Sciatic nerve (tissue), 2 donors: ENCODE results near the gene SLC12A8. TPM values are rescaled to one million over a fixed set of nuclear protein-coding genes. Genes with fewer than 3 reads are reported as not detected.
A peak's percentile ranks its signal among the peaks of the same experiment; 100 is the strongest.

Source experiments
- ATAC-seq: fragments of 200-7000 bp; cut with Tn5 transposase; one replicate; pipeline ENCODE4 v1.9.1; 2020; ENCODE audit warnings: mild to moderate bottlenecking, moderate library complexity
- DNase-seq: peaks from one replicate; pipeline ENCODE4 v3.0.0-alpha.2; 2020; ENCODE audit warnings: low spot score
- intact Hi-C: fragments of 100-400 bp; cut with DNase I; formaldehyde crosslinking; loops from one replicate; pipeline ENCODE4 v1.14.2; 2022
- total RNA-seq: library from RNA; stranded (reverse); fragmentation: NEBNext Ultra II Directional; extraction: Animal tissue kit (Norgen Biotek cat#: 25700); gene quantifications from one replicate; pipeline ENCODE4 v1.2.1, GENCODE V29; 2021
- donor health status: DM: no; HTN: no; CAD: no.
- donor health status: DM: no; HTN: no; CAD: no.

SLC12A8 gene, protein sequence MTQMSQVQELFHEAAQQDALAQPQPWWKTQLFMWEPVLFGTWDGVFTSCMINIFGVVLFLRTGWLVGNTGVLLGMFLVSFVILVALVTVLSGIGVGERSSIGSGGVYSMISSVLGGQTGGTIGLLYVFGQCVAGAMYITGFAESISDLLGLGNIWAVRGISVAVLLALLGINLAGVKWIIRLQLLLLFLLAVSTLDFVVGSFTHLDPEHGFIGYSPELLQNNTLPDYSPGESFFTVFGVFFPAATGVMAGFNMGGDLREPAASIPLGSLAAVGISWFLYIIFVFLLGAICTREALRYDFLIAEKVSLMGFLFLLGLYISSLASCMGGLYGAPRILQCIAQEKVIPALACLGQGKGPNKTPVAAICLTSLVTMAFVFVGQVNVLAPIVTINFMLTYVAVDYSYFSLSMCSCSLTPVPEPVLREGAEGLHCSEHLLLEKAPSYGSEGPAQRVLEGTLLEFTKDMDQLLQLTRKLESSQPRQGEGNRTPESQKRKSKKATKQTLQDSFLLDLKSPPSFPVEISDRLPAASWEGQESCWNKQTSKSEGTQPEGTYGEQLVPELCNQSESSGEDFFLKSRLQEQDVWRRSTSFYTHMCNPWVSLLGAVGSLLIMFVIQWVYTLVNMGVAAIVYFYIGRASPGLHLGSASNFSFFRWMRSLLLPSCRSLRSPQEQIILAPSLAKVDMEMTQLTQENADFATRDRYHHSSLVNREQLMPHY
- total RNA-seq = 2.5 TPM

DNA sequence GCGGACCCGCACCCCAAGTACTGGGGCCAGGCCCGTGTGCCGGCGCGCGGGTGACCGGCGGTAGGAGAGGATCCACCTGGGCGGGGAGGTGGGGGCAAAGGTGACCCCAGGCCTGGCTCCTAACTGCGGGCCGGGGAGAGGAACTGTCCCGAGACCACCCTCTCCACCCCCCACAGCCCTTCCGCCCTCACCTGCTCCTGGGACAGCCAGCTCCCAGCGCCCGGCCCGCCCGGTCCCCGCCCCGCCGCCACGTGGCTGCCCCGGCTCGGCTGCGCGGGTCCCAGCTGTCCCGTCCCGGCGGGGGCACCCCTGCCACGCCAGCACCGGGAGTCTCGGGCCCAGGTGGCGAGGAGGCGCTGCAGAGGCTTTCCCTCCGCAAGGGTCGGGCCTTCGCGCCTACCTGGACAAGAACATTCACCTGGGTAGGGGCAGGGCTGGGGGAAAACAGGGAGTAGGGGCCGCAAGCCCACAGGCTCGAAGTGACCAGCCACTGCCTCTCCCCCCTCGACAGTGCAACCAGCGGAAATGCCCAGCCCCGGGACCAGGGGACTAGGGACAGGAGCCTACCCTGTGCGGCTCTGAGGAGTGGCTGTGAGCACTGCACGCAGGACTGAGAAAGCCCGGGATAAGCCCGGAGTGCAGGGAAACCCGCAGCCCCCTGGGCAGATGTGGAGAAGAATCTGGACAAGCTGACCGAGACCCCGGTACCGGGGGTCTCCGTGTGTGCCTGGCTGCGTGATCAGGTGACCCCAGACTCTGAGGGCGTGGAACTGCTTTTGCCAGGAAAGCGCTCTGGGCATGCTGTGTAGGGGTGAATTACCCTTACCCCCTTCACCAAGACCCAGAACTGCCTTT, at the start of gene SLC12A8:
SLC12A8 (minus strand) TSS at position 240 of the 855 bp plus-strand sequence. CDS start 1,399 bp downstream, outside the sequence.
- DNase-seq (no peak), ATAC-seq (no peak)
- intact Hi-C loops = loop anchor here (5.0 kb wide), 1 partner anchor 1155 kb away; no protein-coding TSS in a partner anchor

DNA sequence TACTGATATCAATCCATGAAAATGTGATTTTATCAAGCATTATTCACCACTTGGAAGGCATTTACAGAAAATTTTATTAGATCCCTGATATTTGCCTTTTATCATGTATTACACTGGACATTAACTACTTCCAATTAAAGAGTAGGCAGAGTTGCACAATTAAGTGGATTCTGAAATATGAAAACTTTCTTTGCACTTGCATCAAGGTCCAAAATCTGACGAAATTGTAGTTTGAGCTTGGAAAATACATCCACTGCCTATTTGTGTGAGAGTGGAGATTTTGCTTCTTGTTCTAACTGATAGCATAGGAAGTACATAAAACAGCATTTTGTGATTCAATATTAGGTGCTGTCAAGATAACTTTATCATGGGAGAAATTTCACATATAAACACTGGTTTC, 49.6 kb upstream of the SLC12A8 start:
- intact Hi-C loops = no loop called here
- DNase-seq (no peak), ATAC-seq (no peak)

DNA sequence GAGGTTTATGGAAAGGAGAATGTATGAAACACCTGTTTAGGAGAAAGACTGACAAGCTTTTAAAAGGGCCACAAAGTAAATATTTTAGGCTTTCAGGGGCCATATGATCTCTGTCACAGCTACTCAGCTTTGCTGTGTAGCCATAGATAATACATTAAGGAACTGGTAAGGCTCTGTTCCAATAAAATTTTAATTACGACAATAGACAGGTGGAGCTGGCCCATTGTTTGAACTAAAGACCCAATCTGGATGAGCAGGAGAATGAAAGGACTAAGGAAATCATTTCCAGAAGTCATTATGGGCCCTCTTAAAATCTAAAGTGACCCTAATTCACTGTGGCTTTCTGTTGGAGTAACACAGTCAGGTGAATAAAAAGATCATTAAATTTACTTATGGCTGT, 48.5 kb upstream of the SLC12A8 start:
- no peak for ATAC-seq
- no peak for DNase-seq
- intact Hi-C loops = no loop called here

DNA sequence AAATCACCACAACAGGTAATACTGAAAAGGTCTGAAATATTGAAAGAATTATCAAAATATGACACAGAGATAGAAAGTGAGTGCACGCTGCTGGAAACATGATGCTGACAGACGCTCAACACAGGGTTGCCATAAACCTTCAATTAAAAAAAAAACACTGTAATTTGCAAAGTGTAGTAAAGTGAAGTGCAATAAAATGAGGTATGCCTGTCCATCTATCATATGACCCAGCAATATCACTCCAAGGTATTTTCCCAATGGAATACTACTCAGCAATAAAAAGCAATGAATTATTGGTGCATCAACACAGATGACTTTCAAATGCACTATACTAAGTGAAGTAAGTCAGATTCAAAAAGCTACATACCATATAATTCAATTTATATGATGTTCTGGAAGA, 47.6 kb upstream of the SLC12A8 start:
- DNase-seq (no peak), ATAC-seq (no peak)
- intact Hi-C loops = no loop called here

DNA sequence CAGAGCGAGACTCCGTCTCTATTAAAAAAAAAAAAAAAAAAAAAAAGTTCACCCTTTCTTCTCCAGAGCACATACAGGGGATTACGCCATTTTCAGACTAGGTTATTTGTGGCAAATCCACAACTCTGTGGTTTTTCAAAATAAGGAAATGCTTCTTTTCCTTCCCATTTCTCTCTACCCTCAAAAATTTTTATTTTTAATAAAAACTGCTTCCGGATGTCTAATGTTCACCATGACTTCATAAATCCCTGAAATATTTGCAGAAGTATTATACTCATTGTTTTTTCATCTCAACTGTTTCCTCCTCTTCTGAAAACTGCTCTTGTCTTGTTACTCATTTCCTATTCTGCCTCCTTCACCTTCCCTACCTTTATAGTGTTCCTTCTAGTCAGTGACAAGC, 45.0 kb upstream of the SLC12A8 start:
- intact Hi-C loops = no loop called here
- no peak for DNase-seq
- ATAC-seq = no peak

DNA sequence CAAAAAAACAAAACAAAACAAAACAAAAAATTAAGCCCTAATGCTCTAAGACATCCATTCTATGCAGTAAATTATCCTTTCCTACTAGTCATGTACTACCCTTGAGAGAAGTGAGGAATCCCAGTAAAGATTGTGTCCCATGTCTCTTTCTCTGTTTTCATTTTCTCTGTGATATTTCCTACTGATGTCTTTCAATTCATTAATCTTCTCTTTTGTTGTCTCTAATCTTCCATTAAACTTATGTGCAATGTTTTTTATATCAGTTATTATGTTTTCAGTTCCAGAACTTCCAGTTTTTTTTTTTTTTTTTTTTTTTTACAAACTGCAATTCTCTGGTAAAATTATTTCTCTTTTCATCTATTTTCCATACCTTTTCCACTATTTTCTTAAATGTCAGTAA, 44.1 kb upstream of the SLC12A8 start:
- DNase-seq = no peak
- ATAC-seq = no peak
- intact Hi-C loops = no loop called here

DNA sequence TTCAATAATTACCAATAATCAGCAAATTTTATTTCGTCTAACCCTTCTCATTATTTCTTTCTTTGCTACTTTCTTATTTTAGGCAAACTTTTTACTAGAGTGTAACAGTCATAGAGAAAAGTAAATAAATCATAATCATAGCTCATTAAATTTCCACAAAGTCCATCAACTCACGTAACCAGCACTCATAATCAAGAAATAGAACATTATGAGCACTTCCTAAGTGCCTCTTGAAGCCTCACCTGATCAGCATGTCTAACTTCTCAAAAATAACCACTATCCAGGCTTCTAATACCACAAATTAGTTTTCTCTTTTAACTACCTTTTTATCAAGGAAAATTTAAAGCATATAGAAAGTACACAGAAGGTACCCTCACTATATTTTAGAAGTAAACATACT, 38.4 kb upstream of the SLC12A8 start:
- intact Hi-C loops = no loop called here
- no peak for DNase-seq
- ATAC-seq = no peak

DNA sequence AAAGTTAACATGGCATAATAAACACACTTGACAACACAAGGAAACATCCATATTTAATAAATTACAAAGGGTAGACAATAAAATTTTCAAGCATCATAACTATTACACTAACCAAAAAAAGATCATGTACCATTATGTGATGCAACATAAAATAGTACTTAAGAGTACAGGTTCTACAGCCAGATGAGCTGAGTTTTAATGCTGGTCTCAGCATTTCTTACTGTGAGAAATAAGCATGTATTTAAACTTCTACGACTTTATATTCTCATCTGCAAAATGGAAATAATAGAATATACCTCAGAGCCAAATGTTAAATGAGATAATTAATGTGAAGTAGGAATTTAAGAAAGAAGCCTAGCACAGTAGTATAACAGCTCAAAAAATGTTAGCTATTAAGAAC, 33.7 kb upstream of the SLC12A8 start:
- intact Hi-C loops = no loop called here
- no peak for DNase-seq
- no peak for ATAC-seq

DNA sequence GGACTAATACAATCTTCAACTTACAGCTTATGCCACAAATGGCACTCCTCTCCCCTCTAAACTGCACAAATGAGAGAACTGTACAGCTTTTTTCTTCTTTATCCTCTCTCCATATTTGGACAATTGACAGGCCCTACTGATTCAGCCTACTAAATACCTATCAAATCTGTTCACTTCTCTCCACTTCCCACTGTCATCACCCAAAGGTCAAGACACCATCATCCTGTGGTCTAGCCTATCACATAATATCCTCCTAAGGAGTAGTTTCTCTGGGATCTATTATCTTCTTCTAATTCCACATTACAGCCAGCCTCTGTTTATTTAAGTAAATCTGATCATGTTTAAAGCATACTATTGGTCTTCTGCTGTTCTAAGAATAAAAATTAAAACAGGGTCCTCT, 33.0 kb upstream of the SLC12A8 start:
- no peak for DNase-seq
- ATAC-seq = no peak
- intact Hi-C loops = no loop called here

DNA sequence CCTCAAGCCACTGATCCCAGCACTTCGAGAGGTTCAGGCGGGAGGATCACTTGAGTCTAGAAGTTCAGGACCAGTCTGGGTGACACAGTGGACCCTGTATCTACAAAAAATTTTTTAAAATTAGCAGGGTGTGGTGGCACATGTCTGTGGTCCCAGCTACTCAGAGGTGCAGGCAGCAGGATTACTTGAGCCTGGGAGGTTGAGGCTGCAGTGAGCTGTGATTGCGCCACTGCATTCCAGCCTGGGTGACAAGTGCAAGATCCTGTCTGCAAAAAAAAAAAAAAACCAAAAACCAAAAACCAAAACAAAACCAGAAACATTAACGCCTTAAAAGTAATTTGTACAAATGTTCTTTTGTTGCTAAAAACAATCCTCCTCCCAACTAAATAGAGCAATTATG, 27.9 kb upstream of the SLC12A8 start:
- DNase-seq (no peak), ATAC-seq (no peak)
- intact Hi-C loops = no loop called here

DNA sequence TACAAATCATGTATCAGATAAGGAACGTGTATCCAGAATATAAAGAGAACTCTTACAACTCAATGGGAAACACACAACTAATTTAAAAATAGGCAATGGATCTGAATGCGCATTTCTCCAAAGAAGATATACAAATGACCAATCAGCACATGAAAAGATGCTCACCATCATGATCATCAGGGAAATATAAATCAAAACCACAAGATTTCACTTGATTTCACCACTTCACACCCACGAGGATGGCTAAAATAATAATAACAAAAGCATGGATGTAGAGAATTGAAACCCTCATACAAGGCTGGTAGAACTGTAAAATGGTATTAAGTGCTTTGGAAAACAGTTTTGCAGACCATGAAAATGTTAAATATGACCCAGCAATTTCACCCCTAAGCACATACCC, 26.7 kb upstream of the SLC12A8 start:
- ATAC-seq (no peak), DNase-seq (no peak)
- intact Hi-C loops = no loop called here

DNA sequence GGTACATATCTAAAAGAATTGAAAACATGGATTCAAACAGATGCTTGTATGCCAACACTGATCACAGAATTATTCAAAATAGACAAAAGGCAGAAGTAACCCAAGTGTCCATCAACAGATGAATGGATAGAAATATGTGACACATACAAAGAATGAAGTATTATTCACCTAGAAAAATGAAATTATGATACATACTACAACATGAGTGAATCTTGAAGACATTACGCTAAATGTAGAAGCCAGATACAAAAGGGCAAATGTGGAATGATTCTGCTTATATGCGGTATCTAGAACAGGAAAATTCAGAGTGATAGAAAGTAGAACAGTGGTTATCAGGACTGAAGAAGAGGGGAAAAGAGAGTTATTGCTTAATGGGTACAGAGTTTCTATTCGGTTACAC, 26.2 kb upstream of the SLC12A8 start:
- DNase-seq (no peak), ATAC-seq (no peak)
- intact Hi-C loops = no loop called here

DNA sequence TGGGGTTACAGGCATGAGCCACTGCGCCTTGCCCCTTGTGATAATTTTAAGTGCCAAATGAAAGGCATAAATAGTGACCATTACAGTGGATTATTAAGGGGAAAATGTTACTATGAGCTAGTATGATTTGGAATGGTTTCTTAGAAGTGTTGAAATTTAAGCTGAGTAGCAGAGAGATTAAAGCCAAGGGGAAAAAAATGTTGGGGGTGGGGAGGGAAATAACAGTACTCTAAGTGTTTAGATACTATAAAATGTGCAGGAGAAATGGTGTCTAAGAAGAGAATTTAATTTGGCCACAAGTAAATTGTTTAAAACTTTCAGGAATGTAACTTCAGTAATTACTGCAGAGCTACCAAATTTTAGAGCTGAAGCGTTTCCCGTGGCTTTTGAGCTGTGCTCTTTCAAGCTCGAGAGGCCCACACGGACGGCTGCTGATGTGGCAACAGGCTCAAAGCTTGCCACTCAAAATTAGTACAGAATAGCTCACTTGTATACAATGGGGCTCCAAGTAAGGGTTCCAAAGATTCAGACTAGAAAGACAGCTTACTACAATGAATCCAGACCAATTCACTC, 23.9 kb upstream of the SLC12A8 start:
- ATAC-seq = peak; percentile 17
- intact Hi-C loops = no loop called here
- DNase-seq = no peak

DNA sequence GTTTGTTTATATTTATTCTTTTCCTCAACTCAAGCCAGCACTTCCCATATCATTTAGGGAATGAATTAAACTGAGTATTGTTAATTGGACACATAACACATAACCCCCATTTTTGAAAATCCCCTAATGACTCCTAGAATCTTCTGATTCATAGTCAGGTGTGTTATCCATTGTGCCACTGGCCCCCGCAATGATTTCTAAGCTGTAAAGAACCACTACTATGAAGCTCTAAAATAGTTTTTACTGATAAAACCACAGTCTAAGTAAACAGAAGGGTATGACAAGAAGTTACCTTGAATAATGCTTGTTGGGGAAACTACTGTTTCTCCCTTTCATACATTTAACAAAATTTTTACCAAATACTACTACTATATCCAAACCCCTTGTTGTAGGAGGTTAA, 22.3 kb upstream of the SLC12A8 start:
- intact Hi-C loops = no loop called here
- DNase-seq (no peak), ATAC-seq (no peak)

DNA sequence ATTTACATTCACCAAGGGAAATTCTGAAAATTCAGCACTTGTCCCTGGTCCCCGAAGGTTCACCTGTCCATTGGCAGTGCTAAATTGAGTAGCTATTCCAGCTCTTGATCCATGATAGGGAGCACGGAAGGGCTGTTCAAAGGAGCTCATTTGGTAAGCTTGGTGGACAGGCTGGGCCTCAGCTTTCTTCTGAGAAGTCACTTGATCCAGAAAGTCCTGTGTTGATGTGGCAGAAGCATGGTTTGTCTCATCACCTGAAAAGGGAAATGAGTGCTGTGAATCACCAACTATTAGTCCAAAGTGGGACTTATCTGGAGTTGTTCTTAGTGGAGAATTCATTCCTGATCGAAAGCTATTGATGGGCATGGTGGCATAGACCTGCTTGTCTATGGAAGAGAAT, 19.9 kb upstream of the SLC12A8 start:
- DNase-seq (no peak), ATAC-seq (no peak)
- intact Hi-C loops = no loop called here

DNA sequence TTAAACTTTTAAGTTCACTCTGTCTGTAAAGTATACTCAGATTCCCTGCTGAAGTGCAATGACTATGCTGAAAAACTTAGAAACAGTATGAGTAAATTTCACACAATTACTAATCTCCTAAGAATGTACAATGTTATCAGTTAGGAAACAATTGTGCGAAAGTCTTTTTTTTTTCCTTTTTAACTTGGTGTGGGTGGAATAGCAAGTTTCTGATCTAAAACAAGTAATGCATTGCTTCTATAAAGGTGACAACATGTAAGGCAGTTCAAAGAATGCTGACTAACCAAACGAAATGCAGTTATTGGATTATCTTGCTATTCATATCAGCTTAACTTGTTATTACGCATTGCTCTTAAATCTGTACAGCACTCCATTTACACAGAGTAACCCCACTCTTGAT, 19.3 kb upstream of the SLC12A8 start:
- DNase-seq (no peak), ATAC-seq (no peak)
- intact Hi-C loops = no loop called here

DNA sequence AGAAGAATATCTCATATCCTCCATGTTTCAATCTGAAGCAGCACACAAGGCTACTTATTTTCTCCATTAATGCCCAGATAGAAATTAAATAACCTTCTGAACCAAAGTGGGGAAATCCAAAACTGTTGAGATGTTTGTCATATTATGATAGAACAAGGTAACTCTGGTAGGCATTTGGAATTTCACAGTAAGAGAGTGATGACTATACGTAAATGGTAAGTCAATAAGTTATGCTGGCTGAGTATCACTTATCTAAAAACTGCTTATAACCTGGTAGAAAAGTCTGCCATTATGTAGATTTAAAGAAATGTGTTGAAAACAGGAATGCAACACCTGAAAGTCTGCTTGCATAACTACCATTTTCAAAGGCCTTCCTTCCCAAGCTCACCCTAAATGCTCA, 17.2 kb upstream of the SLC12A8 start:
- no peak for ATAC-seq
- intact Hi-C loops = no loop called here
- no peak for DNase-seq

DNA sequence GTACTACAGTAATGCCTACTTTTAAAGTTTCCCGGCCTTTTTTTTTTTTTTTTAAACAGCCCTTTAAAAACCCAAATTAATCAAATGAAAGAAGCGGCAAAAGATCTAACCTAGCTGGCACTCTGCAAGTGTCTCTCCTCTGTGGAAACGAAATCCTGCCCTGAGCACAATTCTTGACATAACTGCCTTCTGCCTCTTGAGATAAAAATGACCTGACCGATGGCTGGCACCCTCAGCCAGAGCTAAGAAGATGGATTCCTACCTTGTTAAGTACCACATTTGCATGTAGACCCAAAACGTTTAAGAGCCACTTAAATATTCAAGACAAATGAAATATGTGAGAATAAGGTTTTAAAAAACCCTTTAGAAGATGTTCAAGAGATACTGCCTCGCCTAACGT, 16.6 kb upstream of the SLC12A8 start:
- ATAC-seq = no peak
- intact Hi-C loops = no loop called here
- DNase-seq = no peak

DNA sequence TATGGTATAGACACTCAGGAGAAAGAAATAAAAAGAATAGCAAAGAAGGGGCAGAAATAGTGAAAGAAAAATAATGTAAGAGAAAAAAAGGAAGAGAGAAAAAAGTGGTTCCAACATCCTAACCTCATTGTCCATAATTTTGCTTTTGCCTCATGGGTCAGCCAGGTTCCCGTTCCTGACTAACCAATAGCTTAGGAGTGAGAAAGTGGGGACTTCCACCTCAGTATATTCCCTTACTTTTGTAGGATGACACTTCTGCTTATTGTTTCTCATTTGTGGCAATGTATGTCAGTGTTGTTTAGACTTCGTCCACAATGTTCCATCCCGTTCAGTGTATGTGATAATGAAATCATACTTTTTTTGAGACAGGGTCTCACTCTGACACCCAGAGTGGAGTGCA, 9.3 kb upstream of the SLC12A8 start:
- no peak for DNase-seq
- intact Hi-C loops = no loop called here
- ATAC-seq = no peak
